H1 (cell line): Measurements from ENCODE around the gene ABCA13.

Experiments
- EP300 ChIP-seq, 2 experiments: IDR thresholded peaks; 1 replicate in 1 of 2; 2 replicates in 1 of 2; pipeline ENCODE4 v1.6.1; 2011 to 2012; ENCODE audit warnings: low read depth in 2 of 2, low read length in 2 of 2, mild to moderate bottlenecking in 2 of 2, borderline replicate concordance in 1 of 2, inconsistent platforms in 1 of 2, moderate library complexity in 1 of 2
- EZH2 ChIP-seq: fragments of 200-600 bp; sonication (generic); IDR thresholded peaks from 2 replicates; pipeline ENCODE4 v1.7.1; 2012; ENCODE audit warnings: low read depth, mild to moderate bottlenecking, moderate library complexity, low read length, inconsistent platforms; ENCODE audit not compliant: severe bottlenecking
- POLR2A ChIP-seq, 2 experiments: IDR thresholded peaks; 1 replicate in 1 of 2; 2 replicates in 1 of 2; pipeline ENCODE4 v1.6.1; 2011; ENCODE audit warnings: low read depth in 2 of 2, low read length in 2 of 2, mild to moderate bottlenecking in 2 of 2; ENCODE audit errors: control extremely low read depth in 1 of 2
- POLR2AphosphoS5 ChIP-seq: IDR thresholded peaks from 2 replicates; pipeline ENCODE4 v1.6.1; 2011; ENCODE audit warnings: low read depth, low read length
- RAD21 ChIP-seq, 2 experiments: IDR thresholded peaks in 1 of 2; conservative IDR thresholded peaks in 1 of 2; 2 replicates each; pipeline ENCODE4 v1.6.1; 2011; ENCODE audit warnings: low read depth in 2 of 2, low read length in 2 of 2, improper control_type of control experiment in 1 of 2, inconsistent platforms in 1 of 2, mild to moderate bottlenecking in 1 of 2, moderate library complexity in 1 of 2
- ZNF274 ChIP-seq: IDR thresholded peaks from 2 replicates; pipeline ENCODE4 v1.7.0; 2012; ENCODE audit warnings: low read length, borderline replicate concordance; ENCODE audit errors: extremely low read depth
- TF ChIP-seq, protein P1 (sequence below), 3 experiments: IDR thresholded peaks; 1 replicate in 2 of 3; 2 replicates in 1 of 3; pipeline versions ENCODE4 v1.5.1 to v1.6.1; 2011; ENCODE audit warnings: low read length in 3 of 3, mild to moderate bottlenecking in 3 of 3, inconsistent platforms in 2 of 3, low read depth in 1 of 3, moderate library complexity in 1 of 3; ENCODE audit not compliant: insufficient read depth in 1 of 3; ENCODE audit errors: control extremely low read depth in 1 of 3

GRCh38 chr7:48244864-48245271 is 73.6 kb downstream of the ABCA13 start:
- TF ChIP-seq POLR2A (IDR thresholded peaks at IDR 0.05; ENCODE audit: control extremely low read depth in 1 of 2, low read depth in 2 of 2, low read length in 2 of 2) (no peak), EZH2 (no peak), RAD21 (IDR thresholded peaks at IDR 0.05 in 1 of 2, conservative IDR thresholded peaks at IDR 0.05 in 1 of 2; ENCODE audit: low read depth in 2 of 2, low read length in 2 of 2) (no peak), ZNF274 (no peak), EP300 (IDR thresholded peaks at IDR 0.05; ENCODE audit: borderline replicate concordance in 1 of 2, low read depth in 2 of 2, low read length in 2 of 2) (no peak), POLR2AphosphoS5 (no peak)
- TF ChIP-seq, protein P1, sequence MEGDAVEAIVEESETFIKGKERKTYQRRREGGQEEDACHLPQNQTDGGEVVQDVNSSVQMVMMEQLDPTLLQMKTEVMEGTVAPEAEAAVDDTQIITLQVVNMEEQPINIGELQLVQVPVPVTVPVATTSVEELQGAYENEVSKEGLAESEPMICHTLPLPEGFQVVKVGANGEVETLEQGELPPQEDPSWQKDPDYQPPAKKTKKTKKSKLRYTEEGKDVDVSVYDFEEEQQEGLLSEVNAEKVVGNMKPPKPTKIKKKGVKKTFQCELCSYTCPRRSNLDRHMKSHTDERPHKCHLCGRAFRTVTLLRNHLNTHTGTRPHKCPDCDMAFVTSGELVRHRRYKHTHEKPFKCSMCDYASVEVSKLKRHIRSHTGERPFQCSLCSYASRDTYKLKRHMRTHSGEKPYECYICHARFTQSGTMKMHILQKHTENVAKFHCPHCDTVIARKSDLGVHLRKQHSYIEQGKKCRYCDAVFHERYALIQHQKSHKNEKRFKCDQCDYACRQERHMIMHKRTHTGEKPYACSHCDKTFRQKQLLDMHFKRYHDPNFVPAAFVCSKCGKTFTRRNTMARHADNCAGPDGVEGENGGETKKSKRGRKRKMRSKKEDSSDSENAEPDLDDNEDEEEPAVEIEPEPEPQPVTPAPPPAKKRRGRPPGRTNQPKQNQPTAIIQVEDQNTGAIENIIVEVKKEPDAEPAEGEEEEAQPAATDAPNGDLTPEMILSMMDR (IDR thresholded peaks at IDR 0.05; ENCODE audit: control extremely low read depth in 1 of 3, insufficient read depth in 1 of 3, low read depth in 1 of 3, low read length in 3 of 3), result no peak
